ENCODE results near the gene PPY.
"Not testable (repeated sequence)": the region's sequence is repeated elsewhere in the genome, so short reads cannot be mapped to it uniquely, and the experiment has no call there.

DNA sequence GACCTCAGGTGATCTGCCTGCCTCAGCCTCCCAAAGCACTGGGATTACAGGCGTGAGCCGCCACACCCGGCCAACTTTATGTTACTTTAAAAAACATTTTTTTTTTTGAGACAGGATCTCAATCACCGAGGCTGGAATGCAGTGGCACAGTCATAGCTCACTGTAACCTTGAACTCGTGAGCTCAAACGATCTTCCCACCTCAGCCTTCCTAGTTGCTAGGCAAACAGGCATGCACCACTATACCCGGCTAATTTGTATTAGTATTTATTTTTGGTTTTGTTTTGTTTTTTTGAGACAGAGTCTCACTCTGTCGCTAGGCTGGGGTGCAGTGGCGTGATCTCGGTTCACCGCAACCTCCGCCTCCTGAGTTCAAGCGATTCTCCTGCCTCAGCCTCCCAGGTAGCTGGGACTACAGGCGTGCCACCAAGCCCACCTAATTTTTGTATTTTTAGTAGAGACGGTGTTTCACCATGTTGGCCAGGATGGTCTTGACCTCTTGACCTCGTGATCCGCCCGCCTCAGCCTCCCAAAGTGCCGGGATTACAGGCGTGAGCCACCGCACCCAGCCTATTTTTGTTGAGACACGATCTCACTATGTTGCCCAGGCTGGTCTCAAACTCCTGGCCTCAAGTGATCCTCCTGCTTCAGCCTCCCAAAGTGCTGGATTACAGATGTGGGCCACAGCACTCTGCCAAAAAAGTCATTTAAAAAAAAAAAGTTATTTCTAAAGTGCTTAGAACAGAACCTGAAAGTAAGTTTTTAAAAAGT is 30.4 kb upstream of the PPY start:
- TF ChIP-seq POLR2A, CTCF, EP300 (IDR thresholded peaks at IDR 0.05): not testable (repeated sequence)

Data from ovary (tissue), 3 donors.